Stimulated activated CD8-positive, alpha-beta memory T cell treated with anti-CD3 and anti-CD28 coated beads, Interleukin-15, amount 100 ng/mL, for 1 hour (primary cell): ENCODE data around the gene RPL22.
"Not testable (repeated sequence)": the region's sequence is repeated elsewhere in the genome, so short reads cannot be mapped to it uniquely, and the experiment has no call there.

Experiments used
- DNase-seq: peaks from one replicate; pipeline ENCODE4 v3.0.0-alpha.2; 2020; ENCODE audit warnings: low read depth

The RPL22 gene

DNA sequence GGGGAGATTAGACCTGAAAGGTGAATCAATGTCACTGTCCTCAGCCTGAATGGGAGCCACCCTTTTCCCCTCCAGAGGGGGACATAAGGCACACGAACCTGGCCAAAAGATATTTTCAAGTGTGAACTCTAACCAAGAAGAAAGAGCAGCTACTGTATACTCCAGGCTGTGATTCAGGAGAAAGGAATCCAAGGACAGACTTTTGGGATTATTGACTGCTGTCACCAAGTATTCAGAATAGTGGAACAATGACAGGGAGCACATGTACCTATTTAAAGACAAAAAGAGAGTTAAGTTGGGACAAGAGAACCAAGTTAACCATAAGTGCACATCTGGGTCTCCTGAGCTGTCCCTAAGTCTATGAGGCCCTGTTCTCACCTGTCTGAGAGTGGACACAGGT lies 34.0 kb upstream of the RPL22 start:
- DNase-seq = no peak

DNA sequence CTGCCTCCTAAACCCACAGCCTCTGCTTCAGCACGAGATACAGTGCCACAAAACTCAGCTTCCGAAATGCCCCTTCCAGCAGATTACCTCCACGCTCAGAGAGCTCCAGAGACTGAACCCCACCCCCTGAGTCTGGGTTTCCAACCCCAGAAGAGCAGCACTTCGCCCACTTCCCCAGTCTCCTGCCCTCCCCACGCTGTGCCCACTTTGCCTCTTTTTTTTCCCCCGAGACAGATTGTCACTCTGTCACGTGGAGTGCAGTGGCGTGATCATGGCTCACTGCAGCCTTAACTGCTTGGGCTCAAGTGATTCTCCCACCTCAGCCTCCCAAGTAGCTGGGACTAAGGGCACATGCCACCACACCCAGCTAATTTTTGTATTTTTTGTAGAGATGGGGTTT lies 26.3 kb upstream of the RPL22 start:
- DNase-seq = no peak

DNA sequence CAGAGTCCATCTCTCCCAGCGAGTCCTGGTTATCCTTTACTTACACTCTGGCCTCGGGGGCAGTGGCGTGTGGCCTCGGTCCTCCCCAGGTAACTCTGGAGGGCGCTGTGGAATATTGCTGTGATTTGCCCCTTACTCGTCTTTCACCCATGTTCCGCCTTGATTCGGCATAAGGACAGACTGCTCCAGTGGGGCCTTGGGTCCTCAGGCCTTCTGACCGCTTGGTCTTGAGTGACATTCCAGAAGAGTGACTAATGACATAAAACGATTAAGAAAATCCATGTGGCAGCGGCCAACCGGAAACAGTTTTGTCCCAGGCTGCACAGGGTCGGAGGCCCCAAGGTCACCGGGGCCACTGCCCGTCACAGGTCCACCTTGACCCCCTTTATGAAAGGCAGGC lies 25.3 kb upstream of the RPL22 start:
- no peak for DNase-seq

DNA sequence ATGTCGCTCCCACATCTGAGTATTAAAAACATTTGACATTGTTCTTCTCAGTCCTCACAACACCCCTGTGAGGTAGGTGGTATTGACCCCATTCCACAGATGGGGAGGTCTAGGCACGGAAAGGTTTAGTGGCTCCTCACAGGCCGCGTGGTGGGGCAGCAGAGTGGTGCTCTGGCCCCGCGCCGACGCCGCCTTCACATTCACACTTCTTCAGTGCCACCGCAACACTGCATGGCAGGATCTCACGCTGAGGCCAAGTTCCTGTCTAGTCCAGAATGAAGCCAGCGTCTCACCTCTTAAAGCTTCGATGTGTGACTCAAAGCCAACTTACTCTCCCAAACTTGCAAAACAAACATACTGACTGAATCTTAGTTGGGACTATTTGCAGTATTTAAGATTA lies 24.2 kb upstream of the RPL22 start:
- no peak for DNase-seq

DNA sequence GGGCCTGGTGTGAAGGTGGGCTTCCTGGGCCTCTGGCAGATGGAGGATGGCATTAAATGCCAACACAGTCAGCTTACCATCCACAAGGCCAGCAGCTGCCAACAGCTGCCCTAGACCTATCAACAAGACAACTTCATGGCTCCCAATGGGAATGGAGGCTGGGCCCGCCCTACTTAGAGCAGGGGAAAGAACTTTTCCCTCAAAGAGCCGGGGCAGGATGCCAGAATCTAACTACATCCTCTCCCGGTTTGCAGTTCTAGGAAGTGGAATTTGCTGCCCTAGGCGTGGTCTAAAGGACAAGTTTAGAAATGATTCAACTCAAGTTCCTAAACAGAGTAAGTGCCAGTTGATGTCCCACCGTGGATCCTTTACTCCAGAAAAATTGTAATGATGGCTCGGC lies 23.2 kb upstream of the RPL22 start:
- DNase-seq = no peak

DNA sequence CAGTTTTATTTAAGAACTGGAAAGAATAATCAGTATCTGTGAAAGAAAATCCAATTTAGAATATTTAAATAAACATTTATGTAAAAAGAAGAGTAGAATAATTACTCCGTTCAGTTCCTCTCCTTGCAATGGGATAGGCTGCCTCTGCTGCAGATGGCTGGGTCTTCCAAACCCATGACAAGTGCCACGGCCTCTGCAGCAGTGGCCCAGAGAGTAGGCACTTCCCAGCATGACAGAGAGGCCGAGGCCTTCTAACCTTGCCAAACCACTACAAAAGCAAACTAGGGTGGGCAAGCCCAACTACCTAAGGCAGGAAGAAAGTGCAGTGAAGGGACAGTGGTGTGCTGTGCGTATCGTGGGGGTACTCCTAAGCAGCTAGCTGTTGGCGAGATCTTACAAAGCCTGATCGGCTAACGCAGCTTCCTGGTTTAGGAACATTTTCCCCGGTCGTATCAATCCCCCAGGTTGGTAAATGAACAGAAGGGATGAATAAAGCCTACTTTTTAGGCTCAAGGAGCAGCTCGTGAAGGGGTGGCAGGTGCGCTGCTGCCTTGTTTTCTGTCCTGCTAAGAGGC lies 21.9 kb upstream of the RPL22 start:
- no peak for DNase-seq

DNA sequence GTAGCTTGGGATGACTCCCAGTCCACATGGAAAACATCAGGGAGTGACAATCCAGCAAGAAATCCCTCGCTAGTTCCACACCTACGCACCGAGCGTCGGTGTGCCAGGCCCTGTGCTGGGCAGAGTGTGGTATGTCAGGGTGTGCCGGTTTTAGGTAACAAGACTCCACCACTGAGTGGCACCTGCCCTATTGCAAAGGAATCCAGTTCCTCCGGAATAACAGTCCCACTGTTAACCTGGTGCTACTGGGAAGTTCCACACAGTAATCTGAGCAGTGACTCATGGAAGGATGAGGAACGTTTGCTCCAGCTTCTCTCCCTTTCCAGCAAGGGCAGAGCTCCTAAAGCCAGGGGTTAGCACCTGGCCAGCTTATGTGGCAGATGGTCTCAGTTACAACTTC lies 20.8 kb upstream of the RPL22 start:
- no peak for DNase-seq

DNA sequence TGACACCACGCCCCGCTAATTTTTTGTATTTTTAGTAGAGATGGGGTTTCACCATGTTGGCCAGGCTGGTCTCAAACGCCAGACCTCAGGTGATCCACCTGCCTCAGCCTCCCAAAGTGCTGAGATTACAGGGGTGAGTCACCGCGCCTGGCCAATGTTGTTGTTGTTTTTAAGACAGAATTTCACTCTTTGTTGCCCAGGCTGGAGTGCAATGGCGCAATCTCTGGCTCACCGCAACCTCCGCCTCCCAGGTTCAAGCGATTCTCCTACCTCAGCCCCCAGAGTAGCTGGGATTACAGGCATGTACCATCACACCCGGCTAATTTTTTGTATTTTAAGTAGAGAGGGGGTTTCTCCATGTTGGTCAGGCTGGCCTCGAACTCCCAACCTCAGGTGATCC lies 20.2 kb upstream of the RPL22 start:
- not testable (repeated sequence) for DNase-seq

DNA sequence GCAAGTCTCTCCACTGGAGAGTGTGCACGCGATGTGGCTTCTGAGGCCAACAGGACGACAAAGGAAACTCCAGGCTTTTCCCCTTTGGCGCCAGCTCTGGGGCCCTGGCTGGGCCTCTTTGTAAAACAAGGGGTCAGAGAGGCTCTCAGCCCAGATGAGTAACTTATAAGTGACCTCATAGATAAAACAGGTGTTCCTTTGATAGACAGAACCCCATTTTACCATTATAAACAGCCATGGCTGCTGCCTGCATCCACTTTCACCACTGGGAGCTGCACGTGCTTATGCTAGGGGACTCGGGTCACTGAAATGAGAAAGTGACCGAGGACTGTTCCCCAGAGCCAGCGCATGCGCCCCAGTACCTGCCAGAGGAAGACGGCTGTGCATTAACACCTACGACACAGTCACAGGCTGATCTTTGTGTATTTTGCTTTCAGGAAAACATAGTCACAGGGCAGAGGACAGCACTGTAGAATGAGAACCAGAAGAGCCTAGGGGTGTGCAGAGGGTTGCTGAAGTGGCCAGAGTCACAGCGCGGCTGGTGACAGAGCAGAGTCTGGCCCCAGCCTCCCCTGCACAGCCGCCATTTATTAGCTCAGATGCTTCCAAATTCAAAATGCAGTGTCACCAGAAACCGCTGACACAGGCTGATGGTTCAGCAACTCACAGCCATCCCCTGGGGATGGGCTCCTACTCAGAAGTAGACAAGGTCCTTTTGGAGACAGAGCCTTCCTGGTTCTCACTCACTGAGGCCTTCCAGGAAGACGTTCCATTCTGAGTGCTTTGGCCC lies 19.2 kb upstream of the RPL22 start:
- DNase-seq = no peak

DNA sequence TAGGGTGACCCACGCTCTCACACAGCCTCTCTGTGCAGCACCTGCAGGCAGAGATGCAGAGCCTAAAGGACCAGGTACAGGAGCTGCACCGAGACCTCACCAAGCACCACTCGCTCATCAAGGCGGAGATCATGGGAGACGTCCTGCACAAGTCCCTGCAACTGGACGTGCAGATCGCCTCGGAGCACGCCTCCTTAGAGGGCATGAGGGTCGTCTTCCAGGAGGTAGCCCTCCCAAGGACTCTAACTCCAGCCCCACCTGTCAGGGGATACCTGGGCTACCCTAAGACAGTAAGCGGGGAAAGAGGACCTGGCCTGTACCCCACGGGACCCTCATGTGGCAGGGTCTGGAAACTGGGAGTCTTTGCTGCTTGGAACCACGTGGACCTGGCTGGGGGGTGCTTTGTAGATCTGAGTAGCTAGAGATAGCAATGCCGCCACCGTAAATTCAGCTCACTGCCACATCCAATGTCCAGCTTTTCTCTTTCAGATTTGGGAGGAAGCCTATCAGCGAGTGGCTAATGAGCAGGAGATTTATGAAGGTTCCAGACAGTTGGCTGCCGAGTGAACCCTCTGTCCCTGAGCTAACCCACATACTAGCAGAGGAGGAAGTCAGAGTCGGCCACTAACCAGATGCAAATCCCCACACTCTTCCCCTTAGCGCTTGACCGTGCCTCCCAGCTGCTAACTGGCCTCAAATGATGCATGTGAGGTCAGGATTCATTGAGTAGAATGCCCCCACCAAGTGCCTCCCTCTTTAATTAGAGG lies 13.0 kb upstream of the RPL22 start:
- no peak for DNase-seq

DNA sequence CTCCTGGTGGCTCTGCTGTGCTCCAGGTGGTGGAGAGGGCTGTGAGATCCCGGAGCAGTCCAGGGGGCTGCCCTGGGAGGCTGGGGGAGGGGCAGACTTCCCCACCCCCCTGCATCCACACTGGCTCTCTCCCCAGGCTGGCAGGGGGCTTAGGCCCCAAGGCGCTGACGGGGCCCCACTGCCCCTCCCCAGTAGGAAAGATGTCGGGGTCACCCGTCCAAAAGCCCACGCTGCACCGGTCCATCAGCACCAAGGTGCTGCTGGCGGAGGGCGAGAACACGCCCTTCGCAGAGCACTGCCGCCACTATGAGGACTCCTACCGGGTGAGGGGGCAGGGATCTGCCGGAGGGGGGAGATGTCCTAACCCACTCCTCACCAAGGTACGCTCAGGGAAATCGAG lies 12.3 kb upstream of the RPL22 start:
- no peak for DNase-seq

DNA sequence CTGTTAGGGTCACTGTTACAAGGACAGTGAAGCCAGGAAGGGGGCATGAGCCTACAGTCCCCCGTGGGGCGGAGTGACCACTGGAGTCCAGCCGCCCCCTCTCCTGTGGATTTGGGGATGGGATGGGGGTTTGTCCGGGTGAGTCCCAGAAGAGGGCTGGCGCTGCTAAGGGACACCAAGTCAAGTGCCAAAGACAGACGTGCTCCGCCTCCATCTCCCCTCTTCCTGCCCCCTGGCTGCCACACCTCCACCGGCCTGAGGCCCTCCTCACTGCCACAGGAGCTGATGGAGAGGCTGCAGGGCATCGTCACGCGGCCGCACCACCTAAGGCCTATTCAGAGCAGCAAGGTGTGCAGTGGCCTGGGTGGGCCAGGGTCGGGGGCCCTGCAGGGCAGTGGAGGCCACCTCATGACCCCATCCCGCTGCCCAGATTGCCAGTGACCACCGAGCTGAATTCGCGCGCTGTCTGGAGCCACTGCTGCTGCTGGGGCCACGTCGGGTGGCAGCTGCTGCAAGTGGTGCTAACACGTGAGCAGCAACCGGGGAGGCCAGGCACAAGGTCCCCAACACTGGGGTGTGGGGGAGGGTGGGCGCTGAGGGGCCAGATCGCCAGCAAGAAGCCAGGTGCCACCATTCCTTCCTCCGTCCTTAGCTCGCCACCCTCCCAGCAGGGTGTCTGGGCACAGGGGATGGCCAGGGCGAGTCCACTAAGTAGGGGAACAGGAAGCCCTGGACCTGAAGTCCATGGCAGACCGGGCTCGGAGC lies 11.4 kb upstream of the RPL22 start:
- no peak for DNase-seq

DNA sequence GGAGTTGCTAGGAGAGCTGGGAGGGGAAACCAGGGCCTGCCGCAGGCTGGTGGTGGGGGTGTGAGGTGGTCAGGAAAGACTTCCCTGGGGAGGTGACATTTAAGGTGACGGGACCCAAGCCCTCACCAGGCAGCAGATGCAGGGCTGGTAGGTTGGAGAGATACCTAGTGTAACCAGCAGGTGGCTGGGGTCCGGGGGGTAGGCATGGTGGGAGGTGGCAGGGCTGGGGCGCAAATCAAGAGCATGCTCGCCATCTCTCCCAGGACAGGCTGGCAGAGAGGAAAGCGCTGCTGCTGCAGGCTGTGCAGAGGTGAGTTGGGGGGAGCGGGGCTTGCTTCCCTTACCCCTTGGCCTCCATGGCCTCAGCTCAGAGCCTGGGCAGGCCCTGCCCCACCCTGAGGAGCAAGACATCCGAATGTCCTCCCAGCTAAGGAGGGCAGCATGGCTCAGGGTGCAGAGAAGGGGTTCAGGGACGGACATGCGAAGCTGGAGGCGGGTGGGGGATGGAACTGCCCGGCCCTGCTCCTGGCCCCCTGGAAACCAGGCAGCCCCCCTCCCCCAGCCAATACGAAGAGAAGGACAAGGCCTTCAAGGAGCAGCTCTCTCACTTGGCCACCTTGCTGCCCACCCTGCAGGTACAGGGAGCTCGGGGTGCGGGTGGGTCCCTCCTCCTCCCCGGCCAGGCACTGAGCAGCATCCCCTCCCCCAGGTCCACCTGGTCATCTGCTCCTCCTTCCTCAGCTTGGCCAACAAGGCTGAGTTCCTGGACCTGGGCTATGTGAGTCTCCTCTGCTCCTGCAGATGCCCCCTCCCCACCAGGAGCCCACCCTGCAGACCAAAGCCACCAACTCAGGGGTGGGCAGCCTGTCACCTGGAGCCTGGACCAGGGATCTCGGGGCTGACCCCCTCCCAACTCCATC lies 10.5 kb upstream of the RPL22 start:
- DNase-seq = no peak

DNA sequence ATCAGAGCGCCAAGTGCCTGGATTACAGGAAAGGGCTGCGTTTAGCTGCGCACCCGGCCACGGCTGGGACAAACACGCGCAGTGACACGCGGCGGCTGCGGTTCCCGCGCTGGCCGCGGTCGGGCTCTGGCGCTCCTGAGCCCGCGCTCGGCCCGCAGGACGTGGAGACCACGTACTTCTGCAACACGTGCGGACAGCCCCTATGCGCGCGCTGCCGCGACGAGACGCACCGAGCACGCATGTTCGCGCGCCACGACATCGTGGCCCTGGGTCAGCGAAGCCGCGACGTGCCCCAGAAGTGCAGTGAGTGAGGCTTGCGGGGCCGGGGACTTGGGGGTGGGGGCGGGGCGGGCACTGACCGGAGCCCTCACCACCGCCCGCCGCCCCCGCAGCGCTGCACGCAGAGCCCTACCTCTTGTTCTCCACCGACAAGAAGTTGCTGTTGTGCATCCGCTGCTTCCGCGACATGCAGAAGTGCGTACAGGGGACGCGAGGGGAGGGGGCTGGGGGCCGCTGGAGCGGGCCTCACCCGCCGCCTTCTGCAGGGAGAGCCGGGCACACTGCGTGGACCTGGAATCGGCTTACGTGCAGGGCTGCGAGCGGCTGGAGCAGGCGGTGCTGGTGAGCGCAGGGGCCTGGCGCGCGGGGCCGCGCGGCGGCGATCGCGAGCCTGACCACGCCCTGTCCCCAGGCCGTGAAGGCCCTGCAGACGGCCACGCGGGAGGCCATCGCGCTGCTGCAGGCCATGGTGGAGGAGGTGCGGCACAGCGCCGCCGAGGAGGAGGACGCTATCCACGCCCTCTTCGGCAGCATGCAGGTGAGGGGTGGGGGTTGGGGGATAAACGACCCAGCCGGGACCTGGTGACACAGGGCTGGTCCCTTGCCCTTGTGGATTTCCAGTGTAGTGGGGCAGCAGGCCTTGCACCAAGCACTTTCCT lies 9.6 kb upstream of the RPL22 start:
- no peak for DNase-seq

DNA sequence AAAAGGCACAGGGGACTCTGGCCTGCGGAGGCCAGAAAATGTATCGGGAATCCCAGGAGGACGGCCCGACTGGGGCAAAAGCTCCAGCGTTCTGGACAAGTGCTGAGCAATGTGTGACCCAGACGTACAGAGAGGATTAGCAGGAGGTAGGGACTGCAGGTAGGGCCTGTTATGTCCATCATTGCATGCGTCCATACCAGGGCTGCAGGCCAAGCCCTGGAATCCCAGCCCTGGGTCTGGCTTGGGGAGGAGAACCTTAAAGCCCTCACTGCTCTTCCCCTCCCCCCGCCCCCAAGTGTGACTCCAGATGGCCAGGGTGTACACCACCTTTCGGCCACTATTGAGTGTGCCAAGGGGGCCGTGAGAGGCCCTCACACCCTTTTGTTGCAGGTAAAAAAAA lies 8.5 kb upstream of the RPL22 start:
- no peak for DNase-seq

DNA sequence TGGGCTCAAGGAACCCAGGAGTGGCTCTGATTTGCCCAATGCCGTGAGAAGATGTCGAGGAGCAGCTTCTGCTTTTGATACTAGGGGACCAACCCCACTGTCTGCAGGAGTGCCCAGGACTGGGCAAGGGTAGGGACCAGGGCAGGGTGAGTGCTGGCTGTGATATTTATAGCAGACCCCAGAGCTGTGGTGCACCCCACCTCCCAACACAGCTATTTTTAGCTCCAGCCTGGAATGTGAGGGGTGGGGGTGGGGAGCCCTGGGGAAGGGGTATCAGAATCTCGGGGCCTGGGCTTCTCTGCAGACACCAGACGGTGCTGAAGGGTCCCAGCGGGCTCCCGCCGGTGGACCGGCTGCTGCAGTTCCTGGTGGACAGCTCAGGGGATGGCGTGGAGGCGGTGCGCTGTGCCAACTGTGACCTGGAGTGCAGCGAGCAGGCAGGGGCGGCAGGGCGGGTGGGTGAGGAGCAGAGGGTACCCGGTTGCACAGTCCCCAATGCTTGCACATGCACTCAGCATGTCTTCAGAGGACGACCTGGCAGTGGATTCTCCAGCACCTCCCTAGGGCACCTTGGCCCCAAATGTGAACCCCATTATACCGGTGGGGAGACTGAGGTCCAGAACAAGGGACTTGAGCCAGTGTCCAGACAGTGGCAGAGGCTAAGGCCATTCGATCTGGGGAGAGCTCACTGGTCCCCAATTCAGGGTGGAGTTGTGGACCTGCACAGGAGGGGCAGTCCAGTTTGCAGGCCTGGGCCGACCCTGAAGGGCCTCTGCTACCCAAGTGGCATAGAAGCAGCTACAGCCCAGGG lies 7.9 kb upstream of the RPL22 start:
- no peak for DNase-seq

DNA sequence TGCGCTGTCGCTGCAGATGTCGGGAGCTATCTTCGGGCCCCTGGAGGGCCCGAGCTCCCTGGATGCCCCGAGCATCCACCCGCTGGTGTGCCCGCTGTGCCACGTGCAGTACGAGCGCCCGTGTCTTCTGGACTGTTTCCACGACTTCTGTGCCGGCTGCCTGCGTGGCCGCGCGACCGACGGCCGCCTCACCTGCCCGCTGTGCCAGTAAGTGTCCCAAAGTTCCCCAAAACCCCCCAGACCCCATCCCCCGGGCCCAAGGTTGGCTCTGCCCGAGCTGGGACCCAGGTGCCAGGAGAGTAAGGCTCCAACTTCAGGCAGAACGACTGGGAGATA lies 7.1 kb upstream of the RPL22 start:
- DNase-seq = no peak

DNA sequence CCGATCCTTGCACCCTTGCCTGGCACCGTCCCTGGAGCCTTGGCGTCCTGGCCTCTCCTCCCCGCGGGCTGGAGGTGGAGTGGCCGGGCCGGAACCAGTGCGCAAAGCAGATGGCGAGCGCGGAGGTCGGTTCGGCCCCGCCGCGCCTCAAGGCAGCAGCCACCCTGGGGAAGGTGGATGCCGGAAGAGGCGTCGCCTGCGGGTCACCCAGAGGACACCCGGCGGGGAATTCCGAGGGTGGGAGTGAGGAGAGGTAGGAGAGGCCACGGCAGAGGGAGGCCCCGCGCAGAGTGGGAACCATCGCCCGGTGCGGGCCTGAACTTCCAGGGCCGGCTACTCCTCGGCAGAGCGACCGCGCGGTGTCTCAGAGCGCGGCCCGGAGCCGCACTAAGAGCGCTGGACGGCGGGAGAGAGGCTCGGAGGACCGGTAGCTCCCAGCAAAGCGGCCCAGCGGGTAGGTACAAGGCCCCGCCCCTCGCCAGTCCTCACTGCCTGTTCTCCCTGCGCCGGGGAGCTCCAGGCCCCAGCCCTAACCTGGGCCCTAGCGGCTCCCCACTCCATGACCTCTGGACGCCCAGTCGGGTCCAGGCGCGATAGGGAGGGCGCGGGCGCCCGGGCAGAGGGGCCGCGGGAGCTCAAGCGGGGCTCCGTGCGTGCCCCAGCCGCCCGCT lies 6.6 kb upstream of the RPL22 start, which contains the start of gene RNF207:
Gene RNF207 (plus strand): TSS at position 271 of the 671 bp plus-strand sequence. CDS start 417 bp downstream, outside the sequence.
- no peak for DNase-seq

DNA sequence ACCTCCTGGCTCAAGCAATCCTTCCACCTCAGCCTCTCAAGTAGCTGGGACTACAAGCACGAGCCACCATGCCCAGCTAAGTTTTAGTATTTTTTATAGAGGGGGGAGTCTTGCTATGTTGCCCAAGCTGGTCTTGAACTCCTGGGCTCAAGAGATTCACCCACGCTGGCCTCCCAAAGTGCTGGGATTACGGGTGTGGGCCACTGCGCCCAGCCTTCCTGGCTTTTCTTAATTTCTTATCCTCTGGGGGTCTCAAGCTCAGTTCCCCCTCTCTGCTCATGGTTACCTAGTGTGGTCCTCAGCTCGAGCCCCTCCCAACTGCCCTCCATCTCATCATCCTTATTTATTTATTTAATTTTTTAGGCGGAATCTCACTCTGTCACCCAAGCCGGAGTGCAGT lies 2.9 kb upstream of the RPL22 start:
- DNase-seq = no peak
